PC-3 (cell line): ENCODE results near the gene SERGEF.

ENCODE experiments used
- CTCF ChIP-seq: fragments of 300-600 bp; sonication (generic); conservative IDR thresholded peaks from 2 replicates; pipeline ENCODE4 v1.5.1; 2017; ENCODE audit warnings: antibody characterized with exemption, low read depth, mild to moderate bottlenecking, low read length
- EZH2 ChIP-seq: fragments of 300-600 bp; sonication (generic); IDR thresholded peaks from one replicate; pipeline ENCODE4 v1.6.1; 2017; ENCODE audit warnings: antibody characterized with exemption, mild to moderate bottlenecking, low read length; ENCODE audit not compliant: unreplicated experiment
- EZH2phosphoT487 ChIP-seq: fragments of 300-600 bp; sonication (generic); IDR thresholded peaks from 2 replicates; pipeline ENCODE4 v1.6.1; 2018; ENCODE audit warnings: mild to moderate bottlenecking, antibody characterized with exemption, low read length, borderline replicate concordance

- TF ChIP-seq CTCF (no peak), EZH2phosphoT487 (no peak), EZH2 (no peak)
Observed at GRCh38 chr11:17936790-17937189, 76.1 kb downstream of the SERGEF start.
